Measurements from ENCODE around the gene VPS52.
A peak's percentile ranks its signal among the peaks of the same experiment; 100 is the strongest.
"Not testable (repeated sequence)": the region's sequence is repeated elsewhere in the genome, so short reads cannot be mapped to it uniquely, and the experiment has no call there.

Gene VPS52

DNA sequence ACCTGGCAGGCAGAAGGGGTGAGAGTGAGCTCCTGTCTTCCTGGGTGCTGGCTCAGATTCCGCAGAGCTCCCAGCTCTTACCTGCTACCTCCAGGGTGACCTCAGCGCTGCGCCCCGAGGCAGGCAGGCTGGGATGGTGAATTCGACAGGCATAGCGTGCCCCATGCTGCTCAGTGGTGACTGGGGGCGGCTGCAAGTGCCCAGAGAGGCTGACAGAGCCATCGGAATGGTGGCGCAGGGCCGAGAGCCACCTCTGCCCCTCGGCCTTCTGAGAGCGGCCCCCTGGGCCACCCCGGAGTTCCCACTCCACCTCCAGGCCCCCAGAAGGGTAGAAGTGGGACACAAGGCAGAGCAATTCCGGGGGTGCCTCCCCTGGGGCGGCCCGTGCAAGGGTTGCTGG lies 32.5 kb upstream of the VPS52 start:
- no peak for DNase-seq

DNA sequence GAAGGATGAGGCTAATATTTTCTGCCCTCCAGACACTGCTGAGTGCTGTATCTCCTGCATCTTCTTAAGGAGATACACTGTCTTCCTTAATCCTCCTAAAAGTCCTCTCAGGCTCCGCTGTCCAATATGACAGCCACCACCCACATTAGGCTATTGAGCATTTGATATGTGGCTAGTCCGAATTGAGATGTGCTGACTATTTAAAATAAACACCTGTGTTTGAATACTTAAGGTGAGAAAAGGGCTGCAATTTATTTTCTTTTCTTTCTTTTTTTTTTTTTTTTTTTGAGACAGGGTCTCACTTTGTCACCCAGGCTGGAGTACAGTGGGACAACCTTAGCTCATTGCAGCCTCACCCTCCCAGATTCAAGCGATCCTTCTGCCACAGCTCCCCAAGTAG lies 30.2 kb upstream of the VPS52 start:
- DNase-seq = no peak

- peak; percentile 87 for DNase-seq
These were observed 27.7 kb upstream of the VPS52 start for GRCh38 chr6:33299237-33299944.

DNA sequence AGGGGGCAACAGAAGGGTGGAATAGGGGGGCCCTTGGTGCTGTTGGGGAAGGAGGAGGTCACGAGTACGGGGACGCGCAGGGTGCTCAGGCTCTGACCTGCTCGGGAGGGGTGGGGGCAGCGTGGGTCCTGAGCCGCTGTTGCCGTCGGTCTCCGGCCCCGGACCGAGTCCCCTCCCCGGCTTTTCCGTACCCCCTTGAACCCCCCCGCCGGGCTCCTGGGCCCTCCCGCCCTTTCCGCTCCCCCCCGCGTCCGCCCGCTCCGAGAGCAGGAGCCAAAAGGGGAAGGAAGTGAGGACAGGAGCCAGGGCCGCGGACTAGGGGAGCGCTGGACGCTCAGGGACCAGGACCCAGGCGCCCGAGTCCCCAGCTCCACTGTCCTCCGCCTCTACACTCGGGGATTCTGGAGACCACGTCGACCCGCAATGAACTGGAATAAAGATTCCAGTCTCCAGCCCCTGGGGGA lies 27.1 kb upstream of the VPS52 start, which contains the start of gene RGL2:
Gene RGL2, minus strand, starts transcription at position 170 of the 464 bp plus-strand sequence. CDS start 332 bp downstream, outside the sequence.
- peak; percentile 49 for DNase-seq

DNA sequence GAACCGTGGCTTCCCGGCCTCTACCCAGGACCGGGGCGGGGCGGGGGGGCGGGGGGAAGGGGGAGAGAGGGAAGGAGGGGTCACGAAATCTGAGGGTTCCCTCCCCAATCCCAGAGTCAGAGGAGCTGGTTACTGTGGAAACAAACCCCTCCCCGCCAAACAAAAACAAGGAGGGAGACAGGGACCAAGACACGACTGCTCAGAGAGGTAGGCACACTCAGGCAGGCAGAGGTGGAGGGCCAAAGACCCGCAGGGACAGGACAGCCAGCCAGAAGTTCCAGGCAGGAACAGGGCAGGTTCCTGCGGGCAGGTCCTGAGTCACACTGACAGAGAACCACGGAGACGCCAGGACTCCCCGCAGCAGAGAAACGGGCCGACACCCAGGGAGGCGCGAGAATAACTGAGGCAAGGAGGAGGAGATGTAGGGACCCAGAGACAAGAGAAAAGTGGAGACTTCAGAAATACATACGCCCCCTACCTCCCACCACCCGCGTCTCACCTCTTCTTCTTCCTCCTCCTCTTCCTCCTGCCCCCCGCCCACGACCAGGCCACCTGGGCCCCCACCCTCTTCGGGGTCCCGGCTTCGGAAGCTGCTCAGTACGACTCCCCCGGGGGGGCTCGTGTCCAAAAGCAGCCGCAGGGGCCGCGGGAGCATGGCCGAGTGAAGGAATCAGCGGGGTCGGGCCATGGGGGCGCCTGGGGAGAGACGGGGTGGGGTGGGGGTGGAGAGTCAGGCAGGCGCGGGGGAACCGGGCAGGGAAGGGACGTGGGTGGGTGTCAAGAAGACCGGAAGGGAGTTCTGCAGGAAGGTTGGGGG lies 26.5 kb upstream of the VPS52 start:
- DNase-seq = peak; percentile 59

- DNase-seq = no peak
These were observed 25.8 kb upstream of the VPS52 start for GRCh38 chr6:33297406-33297955.

GRCh38 chr6:33296797-33297405 lies 25.2 kb upstream of the VPS52 start:
- no peak for DNase-seq

DNA sequence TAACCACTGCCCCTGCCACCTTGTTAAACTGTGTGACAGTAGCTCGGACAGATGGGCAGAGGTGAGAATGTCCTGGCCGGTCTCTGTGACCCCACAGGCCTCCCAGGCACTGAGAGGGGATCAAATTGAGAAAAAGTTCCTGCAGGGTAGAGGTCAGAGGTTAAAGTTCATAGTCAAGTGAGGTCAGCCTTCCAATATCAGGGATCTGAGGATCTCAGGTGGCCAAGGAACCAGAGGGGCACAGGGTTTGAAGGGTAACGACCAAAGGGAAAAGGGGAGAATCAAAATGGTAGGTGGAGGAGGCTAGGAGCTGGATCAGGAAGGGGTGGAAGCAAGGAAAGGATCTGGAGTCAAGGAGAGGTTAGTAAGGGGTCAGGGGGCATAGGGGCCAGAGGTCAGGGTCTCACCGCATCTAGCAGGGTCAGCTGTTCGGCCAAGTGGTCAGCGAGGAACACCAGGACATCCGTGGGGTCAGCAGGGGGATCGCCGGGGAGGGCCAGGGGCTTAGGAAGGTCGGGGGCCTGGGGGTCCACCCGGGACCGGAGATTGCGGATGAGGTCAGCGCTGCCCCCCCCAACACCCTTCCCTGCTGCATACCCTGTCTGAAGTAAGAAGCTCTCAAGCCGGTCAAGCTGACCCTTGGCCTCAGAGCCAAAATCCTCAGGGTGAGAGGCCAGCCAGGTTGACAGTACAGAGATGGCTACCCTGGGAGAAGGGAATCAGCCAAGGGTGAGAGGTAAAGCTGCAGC lies 24.1 kb upstream of the VPS52 start:
- DNase-seq = no peak

DNA sequence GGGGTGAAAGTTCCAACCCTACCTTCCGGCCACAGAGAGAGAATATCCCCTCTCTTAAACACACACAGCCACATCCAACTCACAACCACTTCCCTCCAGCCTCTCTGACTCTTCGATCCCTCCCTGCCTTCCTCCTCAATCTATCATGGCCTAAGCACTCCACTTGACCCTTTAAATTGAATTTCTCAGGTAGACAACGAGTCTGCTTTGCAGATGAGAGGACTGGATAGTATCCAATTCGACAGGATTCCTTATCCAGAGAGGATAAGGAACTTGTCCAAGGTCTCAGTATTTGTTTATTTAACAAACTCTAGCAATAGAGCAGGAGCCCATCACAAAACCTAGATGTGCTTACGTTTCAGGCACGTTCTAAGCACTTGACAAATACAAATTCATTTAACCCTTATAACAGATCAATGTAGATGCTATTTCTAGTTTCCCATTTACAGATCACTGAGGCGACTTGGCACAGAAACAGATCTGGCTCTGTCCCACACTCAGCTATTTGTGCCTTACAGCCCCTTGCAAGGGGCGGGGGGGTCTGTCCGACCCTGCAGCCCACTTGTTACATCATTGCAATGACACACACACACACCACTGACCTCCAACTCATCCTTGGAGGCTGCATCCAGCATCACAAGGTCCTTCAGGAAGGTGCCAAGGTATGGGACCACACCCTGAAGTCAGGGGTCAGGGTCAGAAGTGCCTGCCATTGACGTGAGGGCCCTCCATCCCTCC lies 22.6 kb upstream of the VPS52 start:
- DNase-seq = no peak

- DNase-seq = no peak
These were observed 21.5 kb upstream of the VPS52 start for GRCh38 chr6:33292996-33293682.

DNA sequence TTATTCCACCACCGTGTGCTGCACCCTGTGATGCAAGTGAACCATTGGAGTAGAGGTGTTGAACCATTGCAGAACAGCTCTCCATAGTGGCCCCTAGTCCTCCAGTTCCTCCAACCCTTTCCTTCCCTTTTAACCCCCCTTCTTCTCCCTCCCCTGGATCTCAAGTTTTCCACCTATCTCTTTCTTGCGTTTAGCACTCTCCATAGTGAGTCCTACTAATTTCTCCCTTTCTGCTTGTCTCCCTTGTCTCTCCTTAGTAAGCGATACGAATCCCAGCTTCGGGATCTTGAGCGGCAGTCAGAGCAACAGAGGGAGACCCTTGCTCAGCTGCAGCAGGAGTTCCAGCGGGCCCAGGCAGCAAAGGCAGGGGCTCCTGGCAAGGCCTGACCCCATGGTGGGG lies 18.8 kb upstream of the VPS52 start:
- DNase-seq = no peak

- DNase-seq = no peak
These were observed 18.2 kb upstream of the VPS52 start for GRCh38 chr6:33289784-33290315.

GRCh38 chr6:33288921-33289783 lies 17.5 kb upstream of the VPS52 start, which contains the start of the genes PFDN6 and WDR46:
Gene PFDN6, plus strand, starts transcription at chr6:33289601. Its CDS starts 256 bp downstream, at chr6:33289857.
Gene WDR46, minus strand, starts transcription at chr6:33289239. Its CDS starts 69 bp downstream, at chr6:33289170.
- DNase-seq = peak; percentile 69

DNA sequence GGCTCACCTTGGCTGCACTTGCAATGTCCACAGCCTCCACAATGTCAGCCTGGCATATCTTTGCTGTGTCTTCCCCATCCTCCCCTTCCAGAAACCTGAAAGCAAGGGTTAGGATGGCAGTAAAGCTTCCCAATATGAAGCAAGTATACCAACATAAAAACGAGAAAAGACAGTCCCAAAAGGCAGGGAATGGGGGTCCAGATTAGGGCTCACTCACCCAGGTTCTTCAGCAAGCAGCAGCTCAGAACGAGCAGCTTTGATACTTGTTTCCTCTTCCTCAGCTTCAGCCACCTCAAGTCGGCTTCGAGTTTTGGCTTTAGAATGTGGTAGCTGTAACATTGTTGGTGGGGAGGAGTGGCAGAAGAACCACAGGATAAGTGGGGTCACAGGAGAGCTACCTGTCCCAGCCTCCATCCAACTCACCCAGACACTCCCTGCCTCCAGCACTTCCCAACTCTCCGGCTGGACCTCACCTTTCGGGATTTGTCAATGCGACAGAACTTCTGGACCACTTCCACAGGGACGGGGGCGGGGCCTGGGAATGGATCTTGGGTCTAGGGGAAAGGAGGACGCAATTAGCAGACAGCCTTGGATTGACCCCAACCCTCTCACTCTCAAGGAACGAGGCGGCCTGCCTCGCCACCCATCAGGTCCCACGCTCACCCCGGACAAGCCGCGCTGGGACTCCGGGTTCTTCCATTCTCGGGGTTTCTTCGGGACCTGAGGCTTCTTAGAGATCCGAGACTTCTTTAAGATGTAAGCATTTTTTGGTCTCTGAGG lies 16.7 kb upstream of the VPS52 start:
- no peak for DNase-seq

DNA sequence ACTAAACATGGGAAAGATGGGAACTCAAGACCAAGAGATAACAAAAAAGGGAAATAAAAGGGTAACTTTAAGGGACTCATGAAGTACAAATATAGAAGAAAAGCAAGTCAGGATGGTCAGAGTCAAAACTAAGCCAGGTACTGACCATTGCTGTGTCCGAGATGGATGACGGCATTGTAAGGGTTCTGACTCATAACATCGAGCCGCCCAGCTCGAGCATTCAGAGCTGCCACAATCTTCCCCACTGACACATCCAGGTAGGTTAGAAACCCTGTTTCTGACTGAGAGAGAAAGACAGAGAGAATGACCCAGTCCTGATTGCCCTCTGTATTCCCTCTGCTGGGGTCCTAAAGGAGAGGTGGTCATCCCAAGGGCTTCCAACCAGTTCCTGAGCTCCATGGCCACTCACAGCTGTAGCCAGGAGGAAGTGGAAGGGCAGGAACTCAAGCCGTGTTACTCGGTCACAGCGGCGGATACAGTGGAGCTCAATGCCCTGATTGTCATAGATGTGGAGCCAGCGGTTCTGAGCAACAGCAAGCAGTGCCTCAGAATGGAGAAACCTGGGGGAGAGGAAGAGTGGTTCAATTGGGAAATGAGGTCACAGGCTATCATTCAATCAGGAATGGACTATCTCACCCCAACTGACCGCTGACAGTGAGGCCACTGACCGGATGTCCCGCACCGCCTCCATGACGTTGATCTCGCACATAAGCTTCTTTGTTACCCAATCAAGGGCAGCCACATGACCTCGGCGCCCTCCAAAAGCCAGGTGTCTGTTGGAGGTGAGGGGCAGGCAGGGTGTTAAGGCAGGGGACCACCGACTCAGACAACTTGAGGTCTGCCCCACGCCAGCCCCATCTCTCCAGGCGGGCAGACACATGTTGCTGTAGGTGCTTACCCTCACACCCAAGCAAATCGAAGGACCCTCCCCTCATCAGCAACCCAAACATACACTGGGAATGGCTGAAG lies 15.6 kb upstream of the VPS52 start:
- no peak for DNase-seq

DNA sequence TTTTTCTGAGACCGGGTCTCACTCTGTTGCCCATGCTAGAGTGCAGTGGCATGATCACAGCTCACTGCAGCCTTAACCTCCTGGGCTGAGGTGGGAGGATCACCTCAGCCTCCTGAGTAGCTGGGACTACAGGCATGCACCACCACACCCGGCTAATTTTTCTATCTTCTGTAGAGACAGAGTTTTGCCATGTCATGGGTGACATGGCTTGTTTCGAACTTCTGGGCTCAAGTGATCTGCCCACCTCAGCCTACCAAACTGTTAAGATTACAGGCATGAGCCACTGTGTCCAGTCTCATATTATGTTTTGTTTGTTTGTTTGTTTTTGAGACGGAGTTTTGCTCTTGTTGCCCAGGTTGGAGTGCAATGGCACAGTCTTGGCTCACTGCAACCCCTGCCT lies 13.5 kb upstream of the VPS52 start:
- DNase-seq = not testable (repeated sequence)

DNA sequence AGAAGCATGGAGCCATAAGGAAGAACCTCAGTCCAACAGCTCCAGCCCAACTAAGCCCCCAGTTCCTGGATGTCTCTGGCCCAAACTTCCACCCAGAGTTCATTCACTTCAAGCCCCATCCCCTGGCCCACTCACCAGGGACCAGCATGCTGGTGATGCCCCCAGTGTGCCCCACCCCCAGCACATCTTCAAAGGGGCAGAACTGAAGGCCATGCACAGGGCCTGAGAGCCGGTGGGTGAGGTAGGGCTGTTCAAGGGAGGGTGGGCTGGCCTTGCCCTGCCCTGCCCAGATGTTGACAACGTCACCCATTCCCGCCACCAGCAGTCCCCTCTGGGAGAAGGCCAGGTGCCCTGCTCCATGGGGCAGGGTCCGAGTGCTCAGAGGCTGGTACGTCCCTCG lies 8.9 kb upstream of the VPS52 start:
- DNase-seq = no peak
